Measurements from ENCODE around the gene ARFGEF3.

The ARFGEF3 gene

GRCh38 chr6:138307816-138308730, 146.3 kb downstream of the ARFGEF3 start:
- DNase-seq (ENCODE audit: low spot score) = no peak

- no peak for DNase-seq (ENCODE audit: low spot score)
These were observed 147.0 kb downstream of the ARFGEF3 start for GRCh38 chr6:138308731-138309110.

GRCh38 chr6:138309695-138310094, 148.0 kb downstream of the ARFGEF3 start:
- no peak for DNase-seq (ENCODE audit: low spot score)

GRCh38 chr6:138310294-138310693, 148.6 kb downstream of the ARFGEF3 start:
- no peak for DNase-seq (ENCODE audit: low spot score)

GRCh38 chr6:138310821-138311220, 149.1 kb downstream of the ARFGEF3 start:
- DNase-seq (ENCODE audit: low spot score) = no peak

- no peak for DNase-seq (ENCODE audit: low spot score)
These were observed 149.5 kb downstream of the ARFGEF3 start for GRCh38 chr6:138311268-138311667.

GRCh38 chr6:138318741-138319375, 157.1 kb downstream of the ARFGEF3 start:
- no peak for DNase-seq (ENCODE audit: low spot score)

GRCh38 chr6:138321934-138322333, 160.2 kb downstream of the ARFGEF3 start:
- DNase-seq (ENCODE audit: low spot score) = no peak

GRCh38 chr6:138323821-138324220, 162.1 kb downstream of the ARFGEF3 start:
- DNase-seq (ENCODE audit: low spot score) = no peak

GRCh38 chr6:138328210-138328609, 166.5 kb downstream of the ARFGEF3 start:
- no peak for DNase-seq (ENCODE audit: low spot score)

- no peak for DNase-seq (ENCODE audit: low spot score)
These were observed 169.0 kb downstream of the ARFGEF3 start for GRCh38 chr6:138330763-138331162.

GRCh38 chr6:138331444-138331843, 169.7 kb downstream of the ARFGEF3 start:
- DNase-seq (ENCODE audit: low spot score) = no peak

GRCh38 chr6:138331984-138332383, 170.2 kb downstream of the ARFGEF3 start:
- DNase-seq (ENCODE audit: low spot score) = no peak

- DNase-seq (ENCODE audit: low spot score) = no peak
These were observed 172.3 kb downstream of the ARFGEF3 start for GRCh38 chr6:138334000-138334399.

- no peak for DNase-seq (ENCODE audit: low spot score)
These were observed 173.2 kb downstream of the ARFGEF3 start for GRCh38 chr6:138334963-138335362.

- DNase-seq (ENCODE audit: low spot score) = no peak
These were observed 174.5 kb downstream of the ARFGEF3 start for GRCh38 chr6:138336221-138336620.

GRCh38 chr6:138337076-138337475, 175.3 kb downstream of the ARFGEF3 start:
- DNase-seq (ENCODE audit: low spot score) = no peak

- no peak for DNase-seq (ENCODE audit: low spot score)
These were observed 177.3 kb downstream of the ARFGEF3 start for GRCh38 chr6:138339024-138339423.

- no peak for DNase-seq (ENCODE audit: low spot score)
These were observed 179.4 kb downstream of the ARFGEF3 start for GRCh38 chr6:138341176-138341575.

GRCh38 chr6:138343112-138343511, 181.4 kb downstream of the ARFGEF3 start:
- no peak for DNase-seq (ENCODE audit: low spot score)

- no peak for DNase-seq (ENCODE audit: low spot score)
These were observed 184.0 kb downstream of the ARFGEF3 start for GRCh38 chr6:138345565-138346285.

GRCh38 chr6:138346302-138347195, 184.8 kb downstream of the ARFGEF3 start:
- no peak for DNase-seq (ENCODE audit: low spot score)
